GM12892 (cell line): Measurements from ENCODE around the gene OPA3.

Source experiments
- POLR2A ChIP-seq: IDR thresholded peaks from 2 replicates; pipeline ENCODE4 v1.6.1; 2011; ENCODE audit warnings: low read depth, low read length, control low read depth
- POLR2AphosphoS5 ChIP-seq: IDR thresholded peaks from 2 replicates; pipeline ENCODE4 v1.6.1; 2011; ENCODE audit warnings: low read depth, low read length, control low read depth

DNA sequence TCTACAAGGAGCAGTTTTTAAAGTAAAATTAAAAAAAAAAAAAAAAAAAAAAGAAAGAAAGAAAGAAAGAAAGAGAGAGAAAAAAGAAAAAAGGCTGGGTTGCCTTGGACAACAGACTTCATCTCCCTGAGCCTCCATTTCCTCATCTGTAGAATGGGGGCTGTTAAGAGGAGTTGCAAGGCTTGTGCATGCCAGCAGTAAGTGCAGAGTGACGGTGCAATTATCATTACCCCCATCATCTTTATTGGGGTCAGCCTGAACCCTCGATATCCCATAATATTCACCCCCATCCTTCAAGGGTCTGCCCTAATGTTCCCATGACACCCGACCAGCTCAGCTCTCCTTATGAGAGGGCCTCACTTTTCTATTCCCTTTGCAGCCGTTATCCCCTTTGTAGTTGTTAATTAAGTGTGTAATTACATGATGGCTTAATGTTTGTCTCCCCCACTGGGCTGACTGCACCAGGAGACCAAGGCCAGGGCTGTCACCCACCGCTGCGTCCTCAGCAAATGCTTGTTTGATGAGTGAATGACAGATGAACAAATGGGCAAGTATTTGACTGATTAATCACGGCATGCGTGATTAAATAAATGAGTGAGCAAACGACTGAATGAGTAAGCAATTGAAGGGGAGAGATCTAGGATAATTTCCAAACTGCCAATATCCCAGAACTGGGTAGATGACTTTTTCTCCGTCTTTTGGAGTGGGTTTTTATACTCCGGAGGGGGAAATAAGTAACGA is 106.7 kb downstream of the OPA3 start:
- TF ChIP-seq POLR2A (no peak), POLR2AphosphoS5 (no peak)
